A673 (cell line): ENCODE measurements around the gene CFAP100.

Experiments used
- EZH2 ChIP-seq: fragments of 200-600 bp; sonication (generic); IDR thresholded peaks from 2 replicates; pipeline ENCODE4 v1.6.1; 2017; ENCODE audit warnings: borderline replicate concordance, low read depth, mild to moderate bottlenecking, mixed read lengths, antibody characterized with exemption, low read length; ENCODE audit not compliant: poor library complexity, severe bottlenecking
- TF ChIP-seq, protein P1 (sequence below): fragments of 300-800, 200-600 bp; sonication (generic); conservative IDR thresholded peaks from 2 replicates; pipeline ENCODE4 v1.5.1; 2017; ENCODE audit warnings: low read depth, mild to moderate bottlenecking, antibody characterized with exemption, low read length, moderate library complexity, mixed read lengths

DNA sequence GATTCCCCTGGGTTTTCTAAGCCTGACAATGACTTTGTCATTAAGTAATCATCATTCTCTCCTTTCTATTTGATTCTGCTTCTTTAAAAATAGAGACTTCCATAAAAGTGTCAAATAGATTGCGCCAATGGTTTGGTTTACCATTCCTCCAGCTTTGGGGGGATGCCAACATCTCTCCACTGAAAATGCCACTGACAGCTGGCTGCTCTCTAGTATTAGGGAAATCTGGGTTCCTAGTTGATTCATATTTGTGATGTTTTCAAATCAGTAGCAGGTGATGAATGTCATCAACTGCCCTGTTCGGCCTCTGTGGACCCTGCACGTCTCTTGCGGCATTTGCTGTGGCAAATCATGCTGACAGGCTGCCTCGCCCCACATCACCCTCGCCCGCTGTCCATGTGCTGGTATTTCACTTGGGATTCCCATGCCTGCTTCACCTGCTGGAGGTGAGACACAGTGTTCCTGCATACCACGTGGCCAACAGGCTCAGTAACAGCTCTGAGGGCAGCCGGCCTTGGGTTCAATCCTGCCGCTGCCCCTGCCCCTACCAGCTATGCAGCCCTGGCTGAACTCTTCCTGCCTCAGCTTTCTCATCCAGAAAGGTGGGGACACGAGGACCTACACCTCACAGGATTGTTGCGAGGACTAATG lies 52.9 kb downstream of the CFAP100 start:
- TF ChIP-seq, protein P1, sequence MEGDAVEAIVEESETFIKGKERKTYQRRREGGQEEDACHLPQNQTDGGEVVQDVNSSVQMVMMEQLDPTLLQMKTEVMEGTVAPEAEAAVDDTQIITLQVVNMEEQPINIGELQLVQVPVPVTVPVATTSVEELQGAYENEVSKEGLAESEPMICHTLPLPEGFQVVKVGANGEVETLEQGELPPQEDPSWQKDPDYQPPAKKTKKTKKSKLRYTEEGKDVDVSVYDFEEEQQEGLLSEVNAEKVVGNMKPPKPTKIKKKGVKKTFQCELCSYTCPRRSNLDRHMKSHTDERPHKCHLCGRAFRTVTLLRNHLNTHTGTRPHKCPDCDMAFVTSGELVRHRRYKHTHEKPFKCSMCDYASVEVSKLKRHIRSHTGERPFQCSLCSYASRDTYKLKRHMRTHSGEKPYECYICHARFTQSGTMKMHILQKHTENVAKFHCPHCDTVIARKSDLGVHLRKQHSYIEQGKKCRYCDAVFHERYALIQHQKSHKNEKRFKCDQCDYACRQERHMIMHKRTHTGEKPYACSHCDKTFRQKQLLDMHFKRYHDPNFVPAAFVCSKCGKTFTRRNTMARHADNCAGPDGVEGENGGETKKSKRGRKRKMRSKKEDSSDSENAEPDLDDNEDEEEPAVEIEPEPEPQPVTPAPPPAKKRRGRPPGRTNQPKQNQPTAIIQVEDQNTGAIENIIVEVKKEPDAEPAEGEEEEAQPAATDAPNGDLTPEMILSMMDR: no peak
- no peak for TF ChIP-seq EZH2
